ENCODE results near the gene TFF1.

Gene TFF1

GRCh38 chr21:42366292-42367010 is at the start of gene TFF1:
Gene TFF1 (minus strand): TSS chr21:42366535. CDS start chr21:42366495, 40 bp downstream.
- no peak for DNase-seq

- DNase-seq, result peak; percentile 96
Measured at GRCh38 chr21:42414928-42415769, 48.8 kb upstream of the TFF1 start.

- no peak for DNase-seq
Measured at GRCh38 chr21:42414553-42414927, 48.2 kb upstream of the TFF1 start.

DNA sequence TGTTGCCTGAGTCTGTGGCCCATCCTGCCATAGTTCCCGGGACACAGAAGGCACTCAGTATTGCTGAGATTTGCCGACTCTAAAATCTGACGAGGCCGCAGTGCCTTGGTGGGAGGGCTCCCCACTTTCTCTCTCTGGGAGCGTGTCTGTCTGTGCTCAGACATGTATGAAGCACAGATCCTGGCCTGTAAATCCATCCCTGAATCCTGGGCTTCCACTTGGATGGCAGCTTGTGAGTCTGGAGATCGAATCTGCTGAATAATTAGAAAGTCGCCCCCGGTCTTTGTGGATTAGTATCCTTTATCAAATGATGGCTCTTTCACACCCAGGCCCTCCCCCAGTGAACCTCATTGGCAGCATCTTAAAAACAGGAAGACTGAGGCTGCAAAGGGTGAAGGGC is 47.7 kb upstream of the TFF1 start:
- DNase-seq, result no peak

GRCh38 chr21:42413500-42413899 is 47.2 kb upstream of the TFF1 start:
- peak; percentile 81 for DNase-seq

DNA sequence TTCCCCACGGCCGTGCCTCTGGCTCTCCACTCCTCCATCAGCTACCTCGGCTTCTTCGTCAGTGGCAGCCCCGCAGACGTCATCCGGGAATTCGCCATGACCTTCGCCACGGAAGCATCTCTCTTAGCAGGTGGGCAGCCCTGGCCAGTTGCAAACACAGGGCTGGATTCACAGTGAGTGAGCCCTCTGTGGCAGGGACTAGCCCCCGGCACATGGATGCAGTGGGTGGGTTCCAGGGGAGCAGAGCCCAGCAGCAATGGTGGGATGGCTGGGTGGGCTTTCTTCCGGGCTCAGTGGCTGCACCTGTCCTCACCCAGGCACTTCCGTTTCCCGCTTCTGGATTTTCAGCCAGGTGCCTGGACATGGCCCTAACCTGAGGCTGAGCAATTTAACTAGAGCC is 46.8 kb upstream of the TFF1 start:
- DNase-seq, result no peak

- DNase-seq, result no peak
Measured at GRCh38 chr21:42412636-42412933, 46.2 kb upstream of the TFF1 start.

- DNase-seq, result no peak
Measured at GRCh38 chr21:42411891-42412635, 45.7 kb upstream of the TFF1 start.

DNA sequence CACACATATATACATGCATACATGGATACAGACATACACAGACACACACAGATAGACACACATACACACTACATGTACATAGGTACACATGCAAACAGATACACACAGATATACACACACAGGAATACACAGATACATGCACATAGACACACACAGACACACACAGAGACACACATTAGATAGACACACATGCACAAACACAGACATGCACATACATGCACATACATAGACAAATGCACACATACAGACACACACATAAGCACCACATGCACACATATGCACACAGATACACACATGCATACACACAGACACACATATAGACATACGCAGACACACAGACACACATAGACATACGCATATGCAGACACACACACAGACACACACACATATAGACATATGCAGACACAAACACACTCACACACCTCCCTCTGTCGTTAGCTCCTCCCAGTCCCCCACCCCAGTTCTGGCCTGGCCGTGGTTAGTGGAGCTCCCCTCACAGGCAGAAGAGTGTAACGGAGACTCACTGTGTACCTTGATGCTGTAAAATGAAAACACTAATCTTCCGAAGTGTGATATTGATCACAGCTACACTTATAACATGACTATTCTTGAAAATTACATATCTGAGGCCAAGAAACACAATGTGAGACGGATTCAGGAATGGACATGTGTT is 45.0 kb upstream of the TFF1 start:
- peak; percentile 72 for DNase-seq

- peak; percentile 65 for DNase-seq
Measured at GRCh38 chr21:42409366-42409765, 43.0 kb upstream of the TFF1 start.

DNA sequence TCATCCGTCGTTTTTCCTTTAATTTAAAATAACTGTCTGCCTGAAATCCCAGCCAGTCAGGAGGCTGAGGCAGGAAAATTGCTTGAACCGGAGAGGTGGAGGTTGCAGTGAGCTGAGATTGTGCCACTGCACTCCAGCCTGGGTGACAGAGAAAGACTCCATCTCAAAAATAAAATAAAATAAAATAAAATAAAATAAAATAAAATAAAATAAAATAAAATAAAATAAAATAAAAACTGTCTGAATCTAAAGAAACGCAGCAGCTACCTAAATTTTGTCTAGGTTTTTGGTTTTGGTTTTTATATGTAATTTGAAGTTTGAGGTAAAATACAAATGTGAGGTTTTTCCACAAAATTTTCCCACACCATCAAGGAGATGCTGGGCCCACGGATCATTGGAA is 42.4 kb upstream of the TFF1 start:
- DNase-seq, result peak; percentile 1

GRCh38 chr21:42407476-42407875 is 41.1 kb upstream of the TFF1 start:
- DNase-seq, result peak; percentile 54

- DNase-seq, result peak; percentile 66
Measured at GRCh38 chr21:42406866-42407265, 40.5 kb upstream of the TFF1 start.

GRCh38 chr21:42406201-42406621 is 39.9 kb upstream of the TFF1 start:
- peak; percentile 82 for DNase-seq

DNA sequence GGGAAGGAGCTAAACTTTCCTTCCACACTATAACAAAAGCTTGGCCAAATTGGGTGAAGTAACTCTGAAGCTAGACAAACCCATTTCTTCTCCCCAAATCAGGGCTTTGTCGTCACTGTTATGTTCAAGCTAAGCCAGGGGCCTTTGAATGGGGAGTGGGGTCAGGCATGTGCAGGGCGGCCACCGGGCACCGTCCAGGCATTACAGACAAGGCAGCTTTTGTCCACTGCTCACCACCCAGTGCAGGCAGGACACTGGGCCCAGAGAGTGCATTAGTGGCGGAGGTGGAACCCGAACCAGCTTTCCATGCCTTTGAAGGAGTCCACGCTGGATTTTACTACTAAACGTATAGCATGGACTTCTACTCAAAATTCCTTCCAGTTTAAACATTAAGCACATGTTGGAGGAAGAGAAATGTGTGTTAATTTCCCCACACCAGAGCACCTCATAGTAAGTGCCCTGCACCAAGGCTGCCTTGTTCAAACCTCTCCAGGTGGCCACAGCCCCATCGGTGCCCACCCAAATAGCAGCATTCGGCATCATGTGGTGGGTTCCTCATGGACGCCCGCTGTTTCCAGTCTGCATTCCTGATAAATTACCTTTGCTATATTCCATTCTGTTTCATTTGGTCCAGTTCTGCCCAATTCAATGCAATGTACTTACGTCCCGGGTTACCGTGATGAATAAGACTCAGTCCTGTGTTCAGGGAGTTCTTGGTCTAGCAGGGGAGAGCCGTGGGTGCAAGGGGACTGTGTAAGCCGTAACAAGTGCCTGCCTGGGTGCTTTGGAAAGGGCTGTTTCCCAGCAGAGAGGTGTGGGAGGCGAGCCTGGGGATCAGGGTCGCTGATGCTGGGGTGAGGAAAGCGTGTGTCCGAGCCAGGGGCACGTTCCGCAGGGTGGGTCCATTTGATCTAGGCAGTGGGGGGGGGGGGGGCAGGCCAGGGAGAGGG is 39.0 kb upstream of the TFF1 start:
- peak; percentile 70 for DNase-seq

GRCh38 chr21:42404539-42404938 is 38.2 kb upstream of the TFF1 start:
- peak; percentile 77 for DNase-seq

DNA sequence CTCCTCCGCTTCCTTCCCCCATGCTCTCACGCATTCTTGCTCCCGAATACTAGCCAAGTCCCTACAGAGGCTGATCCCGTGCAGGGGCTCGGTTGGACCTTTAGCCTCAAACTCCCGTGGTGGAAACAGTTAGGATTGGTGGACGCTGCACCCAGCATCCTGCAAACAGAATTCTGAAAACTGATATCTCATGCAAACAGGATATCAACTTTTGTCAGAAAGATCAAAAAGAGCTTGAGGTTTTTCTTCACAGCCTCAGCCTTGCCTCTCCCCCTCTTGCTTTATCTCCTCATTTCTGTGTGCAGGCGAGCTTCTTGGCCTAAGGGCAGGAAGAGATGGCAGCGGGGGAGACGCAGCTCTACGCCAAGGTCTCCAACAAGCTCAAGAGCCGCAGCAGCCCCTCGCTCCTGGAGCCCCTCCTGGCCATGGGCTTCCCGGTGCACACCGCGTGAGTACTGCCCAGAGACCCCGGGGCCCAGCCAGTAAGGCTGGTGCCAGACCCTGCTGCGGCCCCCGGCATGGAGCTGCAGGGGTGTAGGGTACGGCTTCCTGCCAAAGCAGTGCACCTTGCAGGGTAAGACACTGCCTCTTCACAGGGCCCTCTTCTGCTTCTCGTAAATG is 37.4 kb upstream of the TFF1 start, which contains the start of gene UBASH3A:
Gene UBASH3A, plus strand, starts transcription at position 292 of the 621 bp plus-strand sequence. Its CDS starts 44 bp downstream, at position 336.
- peak; percentile 79 for DNase-seq

GRCh38 chr21:42401820-42402251 is 35.5 kb upstream of the TFF1 start:
- DNase-seq, result no peak

DNA sequence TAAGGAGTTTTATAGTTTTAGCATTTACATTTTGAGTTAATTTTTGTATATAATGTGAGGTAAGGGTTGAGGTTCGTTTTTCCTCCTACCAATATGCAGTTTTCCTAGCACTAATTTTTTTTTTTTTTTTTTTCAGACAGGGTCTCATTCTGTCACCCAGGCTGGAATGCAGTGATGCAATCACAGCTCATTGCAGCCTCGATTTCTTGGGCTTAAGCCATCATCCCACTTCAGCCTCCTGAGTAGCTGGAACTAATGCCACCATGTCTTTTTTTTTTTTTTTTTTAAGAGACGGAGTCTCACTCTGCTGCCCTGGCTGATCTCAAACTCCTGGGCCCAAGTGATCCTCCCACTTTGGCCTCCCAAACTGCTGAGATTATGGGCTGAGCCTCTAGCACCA is 34.8 kb upstream of the TFF1 start:
- peak; percentile 19 for DNase-seq

- DNase-seq, result peak; percentile 67
Measured at GRCh38 chr21:42400525-42400924, 34.2 kb upstream of the TFF1 start.

GRCh38 chr21:42398436-42399028 is 32.2 kb upstream of the TFF1 start:
- peak; percentile 61 for DNase-seq

Data from activated effector memory CD4-positive, alpha-beta T cell treated with anti-CD3 and anti-CD28 coated beads, Interleukin-2, amount 50 U/mL, for 16 hours (primary cell).